Activated CD4-positive, alpha-beta T cell treated with anti-CD3 and anti-CD28 coated beads, Interleukin-10, Interleukin-2, amounts not matched to agents 100 ng/mL and 50 ng/mL, durations not matched to agents 16 hours and 8 hours (primary cell): ENCODE measurements around the gene WFDC11.

Experiments
- DNase-seq: peaks from one replicate; pipeline ENCODE4 v3.0.0-alpha.2; 2020

Gene WFDC11

GRCh38 chr20:45621593-45621992, 48.4 kb downstream of the WFDC11 start:
- DNase-seq, result no peak

GRCh38 chr20:45617591-45617990, 52.4 kb downstream of the WFDC11 start:
- DNase-seq, result no peak

- no peak for DNase-seq
Measured at GRCh38 chr20:45612314-45612713, 57.7 kb downstream of the WFDC11 start.

- peak; percentile 51 for DNase-seq
Measured at GRCh38 chr20:45611054-45611453, 59.0 kb downstream of the WFDC11 start.

GRCh38 chr20:45607810-45608209, 62.2 kb downstream of the WFDC11 start:
- DNase-seq, result no peak
